DMS53 (cell line): ENCODE results near the gene SIRT3.

Experiments
- DNase-seq: peaks from one replicate; lab custom pipeline; 2025; lab: John Stamatoyannopoulos, UW

SIRT3 gene

GRCh38 chr11:215581-216037 lies 20.5 kb downstream of the SIRT3 start:
- DNase-seq, result peak; percentile 63

DNA sequence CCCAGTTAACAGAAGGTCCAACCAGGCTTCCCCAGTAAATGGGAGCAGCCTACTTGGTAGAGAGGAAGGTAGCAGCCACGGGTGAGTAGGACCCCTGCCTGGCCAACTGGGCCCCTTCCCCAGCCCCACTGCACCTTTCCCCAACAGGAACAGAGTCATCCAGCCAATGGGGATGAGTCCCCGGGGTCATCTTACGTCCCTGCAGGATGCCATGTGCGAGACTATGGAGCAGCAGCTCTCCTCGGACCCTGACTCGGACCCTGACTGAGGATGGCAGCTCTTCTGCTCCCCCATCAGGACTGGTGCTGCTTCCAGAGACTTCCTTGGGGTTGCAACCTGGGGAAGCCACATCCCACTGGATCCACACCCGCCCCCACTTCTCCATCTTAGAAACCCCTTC lies 22.1 kb downstream of the SIRT3 start:
- DNase-seq, result no peak

DNA sequence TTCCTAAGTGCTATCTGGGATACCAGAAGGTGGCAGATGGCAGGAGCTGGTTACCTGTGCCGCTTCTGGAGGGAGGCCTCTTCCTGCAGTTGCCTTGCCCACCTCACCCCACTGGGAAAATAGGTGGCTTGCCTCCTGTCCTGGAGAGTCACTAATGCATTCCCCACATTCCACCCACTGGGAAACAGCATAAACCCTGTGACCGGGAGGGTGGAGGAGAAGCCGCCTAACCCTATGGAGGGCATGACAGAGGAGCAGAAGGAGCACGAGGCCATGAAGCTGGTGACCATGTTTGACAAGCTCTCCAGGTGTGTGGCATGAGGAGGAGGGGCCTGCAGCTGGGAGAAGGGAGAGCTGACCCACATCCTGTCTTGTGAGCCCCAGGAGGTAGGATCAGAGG lies 23.0 kb downstream of the SIRT3 start:
- DNase-seq, result no peak

- no peak for DNase-seq
These were observed 23.7 kb downstream of the SIRT3 start for GRCh38 chr11:212150-213100.

GRCh38 chr11:211741-212140 lies 24.4 kb downstream of the SIRT3 start:
- DNase-seq, result no peak

DNA sequence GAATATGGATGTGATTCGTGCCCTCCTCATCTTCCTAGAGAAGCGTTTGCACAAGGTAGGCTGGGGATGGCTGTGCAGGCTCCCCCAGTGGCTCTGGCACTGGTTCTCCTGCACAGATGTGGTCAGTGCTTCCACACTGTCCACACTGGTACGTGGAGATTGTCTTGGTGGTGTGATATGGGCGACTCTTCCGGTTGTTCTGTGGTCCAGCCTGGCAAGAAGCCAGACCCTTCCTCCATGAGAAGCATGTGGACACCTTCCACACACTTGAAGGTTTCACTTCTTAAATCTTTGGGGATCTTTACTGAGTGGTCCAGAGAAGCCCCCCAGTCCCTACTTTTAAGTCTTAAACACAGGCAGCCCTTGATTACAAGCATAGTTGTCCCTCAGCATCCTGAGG lies 24.8 kb downstream of the SIRT3 start:
- no peak for DNase-seq

DNA sequence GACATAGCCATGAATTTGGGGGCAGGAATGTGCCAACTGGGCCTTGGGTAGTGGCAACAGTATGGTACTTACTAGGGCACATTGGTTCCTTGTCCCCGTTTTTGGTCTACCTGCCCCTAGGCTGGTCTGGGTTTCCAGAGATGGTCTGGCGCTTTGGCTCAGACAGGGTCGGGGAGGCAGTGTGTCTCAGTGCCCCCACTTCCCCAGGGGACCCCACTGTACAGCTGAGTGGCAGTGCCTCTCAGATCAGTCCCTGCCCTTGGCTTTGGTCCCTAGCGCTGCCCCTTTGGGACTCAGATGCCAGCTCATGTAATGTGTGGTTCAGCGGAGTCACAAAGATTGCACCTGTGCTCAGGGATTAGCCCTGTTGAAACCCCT lies 25.4 kb downstream of the SIRT3 start:
- no peak for DNase-seq

DNA sequence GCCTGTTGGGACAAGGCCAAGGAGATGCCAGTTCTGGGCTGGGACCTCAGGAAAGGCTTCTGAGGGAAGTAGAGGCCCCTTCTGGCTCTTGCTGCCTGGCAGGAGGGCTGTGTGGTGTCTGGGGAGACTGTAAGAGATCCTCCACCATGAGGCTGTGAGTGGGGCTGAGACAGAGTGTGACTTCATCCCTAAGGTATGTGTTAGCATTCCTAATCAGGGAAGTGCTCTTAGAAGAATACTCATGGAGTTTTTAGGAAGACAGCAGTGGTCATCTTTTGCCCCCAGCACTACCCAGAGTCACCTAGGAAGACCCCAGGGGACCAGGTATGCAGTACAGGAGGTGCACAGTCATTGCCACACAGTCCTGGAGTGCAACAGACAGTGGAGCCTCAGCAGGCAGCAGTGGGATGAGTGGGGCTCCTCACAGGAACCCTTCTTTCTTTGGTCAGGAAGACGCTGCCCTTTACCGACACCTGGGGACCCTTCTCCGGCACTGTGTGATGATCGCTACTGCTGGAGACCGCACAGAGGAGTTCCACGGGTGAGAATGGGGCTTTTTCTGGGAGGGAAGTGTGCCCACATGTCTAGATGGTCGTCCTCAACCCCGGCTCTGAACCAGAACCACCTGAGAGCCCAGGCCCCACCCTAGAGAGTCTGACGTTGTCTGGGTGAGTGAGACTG lies 25.9 kb downstream of the SIRT3 start:
- no peak for DNase-seq

DNA sequence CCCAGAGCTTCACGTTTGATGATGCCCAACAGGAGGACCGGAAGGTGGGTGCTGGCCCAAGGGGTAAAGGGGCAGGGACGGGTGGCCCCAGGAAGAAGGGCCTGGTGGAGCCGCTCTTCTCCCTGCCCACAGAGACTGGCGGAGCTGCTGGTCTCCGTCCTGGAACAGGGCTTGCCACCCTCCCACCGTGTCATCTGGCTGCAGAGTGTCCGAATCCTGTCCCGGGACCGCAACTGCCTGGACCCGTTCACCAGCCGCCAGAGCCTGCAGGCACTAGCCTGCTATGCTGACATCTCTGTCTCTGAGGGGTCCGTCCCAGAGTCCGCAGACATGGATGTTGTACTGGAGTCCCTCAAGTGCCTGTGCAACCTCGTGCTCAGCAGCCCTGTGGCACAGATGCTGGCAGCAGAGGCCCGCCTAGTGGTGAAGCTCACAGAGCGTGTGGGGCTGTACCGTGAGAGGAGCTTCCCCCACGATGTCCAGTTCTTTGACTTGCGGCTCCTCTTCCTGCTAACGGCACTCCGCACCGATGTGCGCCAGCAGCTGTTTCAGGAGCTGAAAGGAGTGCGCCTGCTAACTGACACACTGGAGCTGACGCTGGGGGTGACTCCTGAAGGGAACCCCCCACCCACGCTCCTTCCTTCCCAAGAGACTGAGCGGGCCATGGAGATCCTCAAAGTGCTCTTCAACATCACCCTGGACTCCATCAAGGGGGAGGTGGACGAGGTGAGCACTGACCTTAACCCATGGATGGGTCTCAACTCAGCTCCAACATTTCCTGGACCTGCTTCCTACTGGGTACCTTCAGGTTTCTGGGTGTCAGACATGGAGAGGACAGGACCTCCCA lies 26.6 kb downstream of the SIRT3 start:
- no peak for DNase-seq

DNA sequence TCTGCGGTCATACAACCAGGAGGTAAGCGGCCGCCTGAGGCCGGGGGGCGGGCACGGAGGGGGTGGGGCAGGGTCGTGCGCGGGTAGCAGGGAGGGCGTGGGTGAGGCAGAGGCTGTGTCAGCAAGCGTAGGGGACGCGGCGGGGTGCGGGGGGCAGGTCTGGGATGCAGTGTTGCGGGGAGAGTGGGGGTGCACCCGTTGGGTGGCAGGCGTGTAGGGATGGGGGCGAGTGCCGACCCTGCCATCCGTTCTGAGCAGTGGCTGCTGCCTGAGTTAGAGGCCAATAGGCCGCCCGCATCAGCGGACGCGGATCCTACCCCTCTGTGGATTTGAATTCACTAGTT lies 27.3 kb downstream of the SIRT3 start:
- peak; percentile 57 for DNase-seq

DNA sequence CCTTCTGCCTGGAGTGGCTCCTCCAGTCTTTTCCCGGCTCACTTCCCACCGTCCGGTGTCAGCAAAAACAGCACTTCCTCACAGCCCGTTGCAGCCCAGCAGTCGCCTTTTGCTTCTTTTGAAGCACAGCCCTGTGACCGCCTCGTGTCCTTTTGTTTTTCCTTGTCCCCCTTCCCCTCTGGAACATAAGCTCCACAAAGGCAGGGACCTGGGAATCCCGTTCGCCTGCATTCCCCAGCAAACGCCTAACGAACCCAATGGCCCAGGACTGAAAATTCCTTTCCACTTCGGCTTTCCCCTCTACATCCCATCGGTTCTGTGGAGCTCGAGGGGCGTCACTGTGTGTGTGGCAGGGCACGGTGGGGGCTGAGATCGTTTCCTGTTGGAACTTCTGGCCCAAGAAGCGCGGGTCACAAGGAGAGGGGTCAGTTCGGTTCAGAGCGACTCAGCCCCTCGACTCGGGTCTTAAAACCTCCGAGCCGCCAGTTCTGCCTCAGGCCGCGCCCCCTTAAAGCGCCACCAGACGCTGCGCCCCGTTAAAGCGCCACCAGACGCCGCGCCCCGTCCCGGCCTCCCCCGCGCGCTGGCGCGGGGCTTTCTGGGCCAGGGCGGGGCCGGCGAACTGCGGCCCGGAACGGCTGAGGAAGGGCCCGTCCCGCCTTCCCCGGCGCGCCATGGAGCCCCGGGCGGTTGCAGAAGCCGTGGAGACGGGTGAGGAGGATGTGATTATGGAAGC lies 27.8 kb downstream of the SIRT3 start:
- peak; percentile 90 for DNase-seq

GRCh38 chr11:207863-208180 lies 28.3 kb downstream of the SIRT3 start:
- DNase-seq, result peak; percentile 93

GRCh38 chr11:207208-207862 lies 28.8 kb downstream of the SIRT3 start, which contains the start of the genes BET1L and RIC8A:
TSS of gene BET1L (minus strand) at chr11:207399. CDS start at chr11:207321, 78 bp downstream.
TSS of gene RIC8A (plus strand) at chr11:207708. CDS start at chr11:208855, 1,147 bp downstream.
- DNase-seq, result peak; percentile 99

DNA sequence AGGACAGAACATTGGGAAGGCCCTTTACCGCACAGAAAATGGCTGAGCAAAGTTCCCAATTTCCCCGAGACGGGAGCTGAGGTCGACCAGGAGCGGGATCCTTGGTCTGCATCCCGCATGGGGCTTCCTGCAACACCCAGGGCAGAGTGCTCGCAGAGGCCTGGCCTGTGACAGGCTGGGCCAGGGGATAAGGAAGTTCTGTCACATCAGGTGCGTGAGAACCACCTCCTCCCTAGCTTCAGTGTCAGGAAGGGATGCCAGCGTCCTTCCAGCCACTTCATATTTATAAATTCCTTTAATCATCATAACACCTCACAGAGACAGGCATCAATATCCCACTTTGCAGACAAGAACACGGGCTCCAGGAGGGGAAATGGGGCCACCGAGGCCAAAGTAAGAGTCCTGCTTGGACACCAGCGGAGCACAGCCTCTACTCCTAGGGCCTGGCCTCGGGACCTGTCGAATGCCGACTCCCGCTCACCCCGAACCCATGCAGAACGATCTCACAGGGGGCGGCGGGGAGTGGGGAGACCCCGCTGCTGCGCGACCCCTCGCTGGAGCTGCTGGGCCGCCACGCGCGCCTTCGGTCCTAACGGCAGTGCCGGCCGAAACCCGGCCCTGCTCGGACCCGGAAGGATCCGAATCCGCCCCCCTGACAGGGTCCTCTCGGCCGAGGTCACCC lies 29.5 kb downstream of the SIRT3 start:
- DNase-seq, result peak; percentile 77

DNA sequence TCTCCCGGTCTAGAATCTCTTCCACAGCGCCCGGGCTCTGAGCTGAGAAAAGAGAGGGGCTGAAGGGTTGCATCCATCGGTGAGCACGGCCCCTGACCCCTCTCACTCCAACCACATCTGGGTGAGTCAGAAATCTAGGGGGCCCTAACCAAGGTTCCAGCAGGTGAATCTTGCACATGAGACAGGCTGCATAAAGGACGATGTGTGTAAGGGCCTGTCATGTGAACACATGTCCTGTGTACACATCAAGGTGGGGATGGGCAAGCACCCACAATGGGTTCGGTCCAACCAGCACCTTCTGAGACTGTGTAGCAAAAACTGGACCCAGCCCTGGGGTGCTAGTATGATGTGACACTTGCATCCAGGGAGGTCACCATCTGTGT lies 30.1 kb downstream of the SIRT3 start:
- DNase-seq, result no peak

DNA sequence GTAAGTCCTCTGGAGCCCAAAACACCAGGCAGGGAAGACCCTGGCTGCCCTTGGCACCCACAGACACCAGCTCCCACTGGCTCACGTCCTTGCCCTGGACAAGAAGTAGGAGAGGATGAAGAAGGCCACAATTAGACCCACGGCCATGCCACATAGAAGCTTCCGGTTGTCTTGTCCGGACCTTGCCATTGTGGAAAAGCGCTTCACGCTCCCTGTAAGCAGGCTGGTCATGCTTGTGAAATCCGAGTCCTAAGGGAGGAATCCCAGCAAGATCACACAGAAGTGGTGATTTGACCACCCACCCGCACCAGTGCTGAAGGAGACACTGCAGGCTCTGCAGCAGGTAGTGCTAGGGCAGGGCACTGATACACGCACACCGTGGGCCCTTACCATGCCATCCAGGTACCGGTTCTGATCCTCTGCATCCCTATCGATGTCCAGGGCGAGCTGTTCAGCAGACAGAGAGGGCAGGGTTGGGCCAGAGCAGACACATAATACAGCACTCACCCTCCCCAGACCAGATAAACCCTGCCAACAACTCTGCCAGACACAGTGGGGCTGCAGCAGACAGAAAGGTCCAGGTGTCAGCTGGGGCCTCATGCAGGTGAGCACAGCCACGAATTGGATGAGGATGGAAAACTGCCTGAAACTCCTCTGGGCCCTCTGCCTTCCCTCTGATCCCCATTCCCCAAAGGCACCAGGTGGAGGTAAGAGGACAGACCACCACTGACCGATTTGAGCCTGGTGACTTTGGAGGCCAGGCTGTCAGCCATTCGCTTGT lies 30.7 kb downstream of the SIRT3 start:
- DNase-seq, result no peak

DNA sequence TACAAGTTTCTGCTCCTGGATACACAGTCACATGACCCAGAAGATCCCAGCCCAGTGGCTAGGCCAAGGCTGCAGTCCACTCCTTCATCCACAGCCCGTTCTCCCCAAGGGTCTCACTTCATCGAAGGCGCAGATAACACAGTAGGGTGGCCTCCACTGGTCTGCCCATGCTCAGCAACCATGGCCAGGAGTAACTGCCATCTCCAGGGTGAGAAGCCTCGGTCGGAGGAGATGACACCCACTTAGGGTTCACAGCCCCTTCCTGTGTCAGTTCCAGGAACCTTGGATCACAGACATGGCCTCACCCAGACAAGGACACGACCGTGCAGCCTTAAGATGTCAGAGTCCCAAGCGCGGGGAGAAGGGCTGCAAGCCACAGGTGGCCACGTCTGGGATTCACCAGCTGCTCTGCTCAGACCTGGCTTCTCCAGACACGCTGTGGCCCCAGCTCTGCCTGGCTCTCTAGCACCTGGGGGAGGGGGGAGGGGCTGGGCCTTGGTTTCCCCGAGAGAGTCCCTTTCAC lies 31.5 kb downstream of the SIRT3 start:
- no peak for DNase-seq

- no peak for DNase-seq
These were observed 32.1 kb downstream of the SIRT3 start for GRCh38 chr11:203945-204586.
